Activated T-cell treated with anti-CD3 and anti-CD28 coated beads, Interleukin-2, amount 50 U/mL, for 24 hours (primary cell): Measurements from ENCODE around the gene GNE.
"Not testable (repeated sequence)": the region's sequence is repeated elsewhere in the genome, so short reads cannot be mapped to it uniquely, and the experiment has no call there.

Source experiments
- DNase-seq: peaks from one replicate; pipeline ENCODE4 v3.0.0-alpha.2; 2020
- H3K27ac Mint-ChIP-seq: 2 replicates; pipeline ENCODE4 v1.8.0; 2020; ENCODE audit warnings: mild to moderate bottlenecking, mixed read lengths
- H3K27me3 Mint-ChIP-seq: 2 replicates; pipeline ENCODE4 v1.8.0; 2020; ENCODE audit warnings: mixed read lengths
- H3K36me3 Mint-ChIP-seq: 2 replicates; pipeline ENCODE4 v1.8.0; 2020; ENCODE audit warnings: low read depth, mixed read lengths
- H3K4me1 Mint-ChIP-seq: 2 replicates; pipeline ENCODE4 v1.8.0; 2020; ENCODE audit warnings: low read depth, mixed read lengths
- H3K4me3 Mint-ChIP-seq: 2 replicates; pipeline ENCODE4 v1.8.0; 2020; ENCODE audit warnings: mild to moderate bottlenecking, moderate library complexity, mixed read lengths
- H3K9me3 Mint-ChIP-seq: 2 replicates; pipeline ENCODE4 v1.8.0; 2020; ENCODE audit warnings: mixed read lengths

The GNE gene

GRCh38 chr9:36282275-36282674 lies 24.0 kb upstream of the GNE start:
- DNase-seq, result no peak
- Mint-ChIP-seq H3K4me1 (no peaks in the 10 kb centered on the region), H3K4me3 (no peak overlapping the region), H3K9me3 (no peaks in the 10 kb centered on the region), H3K36me3 (no peaks in the 10 kb centered on the region), H3K27me3 (no peaks in the 10 kb centered on the region), H3K27ac (no peak overlapping the region)

GRCh38 chr9:36280989-36281388 lies 22.7 kb upstream of the GNE start:
- H3K27ac Mint-ChIP-seq, result no peak overlapping the region
- H3K27me3 Mint-ChIP-seq, result no peaks in the 10 kb centered on the region
- no peaks in the 10 kb centered on the region for H3K4me1 Mint-ChIP-seq
- DNase-seq, result no peak
- no peaks in the 10 kb centered on the region for H3K9me3 Mint-ChIP-seq
- no peaks in the 10 kb centered on the region for H3K36me3 Mint-ChIP-seq
- H3K4me3 Mint-ChIP-seq, result no peak overlapping the region

DNA sequence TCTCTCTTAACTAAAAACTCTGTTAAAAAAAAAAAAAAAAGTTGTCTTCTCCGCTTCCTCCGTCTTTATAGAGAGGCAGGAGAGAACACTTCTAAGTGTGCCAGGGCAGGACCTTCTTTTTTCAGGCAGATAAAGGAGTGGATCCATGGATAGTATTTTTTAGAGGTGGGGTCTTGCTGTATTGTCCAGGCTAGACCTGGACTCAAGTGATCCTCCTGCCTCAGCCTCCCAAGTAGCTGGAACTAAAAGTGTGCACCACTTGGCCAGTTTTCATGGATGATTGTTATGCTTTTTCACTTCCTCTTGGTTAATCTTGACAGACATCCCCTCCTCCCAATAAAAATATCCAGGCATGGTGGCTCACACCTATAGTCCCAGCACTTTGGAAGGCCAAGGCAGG lies 20.0 kb upstream of the GNE start:
- no peaks in the 10 kb centered on the region for H3K9me3 Mint-ChIP-seq
- no peak overlapping the region for H3K4me3 Mint-ChIP-seq
- no peak overlapping the region for H3K27ac Mint-ChIP-seq
- no peaks in the 10 kb centered on the region for H3K36me3 Mint-ChIP-seq
- no peaks in the 10 kb centered on the region for H3K27me3 Mint-ChIP-seq
- DNase-seq, result no peak
- H3K4me1 Mint-ChIP-seq, result no peaks in the 10 kb centered on the region

DNA sequence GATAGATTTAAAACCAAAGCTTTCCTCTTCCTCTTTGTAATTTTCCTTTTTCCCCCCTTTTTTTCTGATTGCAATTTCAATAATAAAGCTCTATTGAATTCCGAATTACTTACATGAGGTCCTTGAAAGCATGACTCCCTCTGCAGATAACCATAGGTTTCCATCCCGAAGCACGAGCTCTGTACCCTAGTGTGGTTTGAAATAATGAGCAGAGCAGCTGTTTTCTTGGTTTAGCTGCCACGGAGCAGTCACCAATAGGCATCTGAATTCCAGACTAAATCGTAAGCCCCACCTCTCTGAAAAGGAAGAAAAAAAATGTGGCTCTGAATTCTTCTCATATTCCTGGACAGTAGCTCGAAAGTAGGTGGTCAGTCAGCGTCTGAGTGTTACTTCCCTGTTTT lies 18.5 kb upstream of the GNE start:
- H3K27ac Mint-ChIP-seq, result no peak overlapping the region
- no peaks in the 10 kb centered on the region for H3K9me3 Mint-ChIP-seq
- no peak overlapping the region for H3K4me3 Mint-ChIP-seq
- no peak for DNase-seq
- H3K27me3 Mint-ChIP-seq, result no peaks in the 10 kb centered on the region
- H3K4me1 Mint-ChIP-seq, result no peaks in the 10 kb centered on the region
- H3K36me3 Mint-ChIP-seq, result no peaks in the 10 kb centered on the region

DNA sequence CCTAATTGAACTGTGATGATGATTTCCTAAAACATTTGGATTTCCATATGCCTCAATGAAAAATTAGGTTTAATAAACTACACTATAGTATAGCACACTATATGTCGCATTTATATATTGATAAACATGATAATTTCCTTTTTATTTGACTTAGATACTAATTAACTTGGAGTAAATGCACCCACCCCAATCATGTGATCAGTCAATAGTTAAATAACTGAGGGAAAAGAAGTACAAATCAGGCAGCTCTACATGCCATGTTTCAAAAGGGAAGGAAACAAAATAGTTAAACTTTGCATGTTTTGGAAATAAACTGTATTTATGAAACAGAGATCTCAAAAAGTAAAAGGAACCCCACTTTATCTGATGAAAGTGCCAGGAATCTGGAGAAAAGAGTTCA lies 18.0 kb upstream of the GNE start:
- no peaks in the 10 kb centered on the region for H3K9me3 Mint-ChIP-seq
- H3K27ac Mint-ChIP-seq, result no peak overlapping the region
- H3K4me1 Mint-ChIP-seq, result no peaks in the 10 kb centered on the region
- no peak for DNase-seq
- H3K36me3 Mint-ChIP-seq, result no peaks in the 10 kb centered on the region
- H3K27me3 Mint-ChIP-seq, result no peaks in the 10 kb centered on the region
- no peak overlapping the region for H3K4me3 Mint-ChIP-seq

DNA sequence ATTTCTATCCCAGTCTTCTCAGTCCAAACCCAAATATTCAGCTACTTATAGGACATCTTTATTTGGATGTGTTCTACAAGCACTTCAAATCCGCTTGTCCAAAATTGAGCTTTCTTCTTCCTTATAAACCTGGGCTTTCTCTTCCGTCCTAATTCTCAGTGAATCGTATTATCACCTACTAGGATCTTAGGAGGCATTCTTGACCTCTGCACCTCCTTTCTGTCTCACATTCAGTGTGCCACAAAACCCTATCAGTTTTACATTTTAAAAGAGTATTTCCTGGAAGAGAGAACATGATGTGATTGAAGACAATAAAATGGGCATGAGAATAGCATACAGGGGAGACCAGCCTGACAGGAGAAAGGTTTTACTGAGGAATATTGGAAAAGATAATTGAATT lies 16.8 kb upstream of the GNE start:
- H3K36me3 Mint-ChIP-seq, result no peaks in the 10 kb centered on the region
- H3K4me3 Mint-ChIP-seq, result no peak overlapping the region
- DNase-seq, result no peak
- H3K27ac Mint-ChIP-seq, result no peak overlapping the region
- H3K4me1 Mint-ChIP-seq, result no peaks in the 10 kb centered on the region
- H3K27me3 Mint-ChIP-seq, result no peaks in the 10 kb centered on the region
- no peaks in the 10 kb centered on the region for H3K9me3 Mint-ChIP-seq

DNA sequence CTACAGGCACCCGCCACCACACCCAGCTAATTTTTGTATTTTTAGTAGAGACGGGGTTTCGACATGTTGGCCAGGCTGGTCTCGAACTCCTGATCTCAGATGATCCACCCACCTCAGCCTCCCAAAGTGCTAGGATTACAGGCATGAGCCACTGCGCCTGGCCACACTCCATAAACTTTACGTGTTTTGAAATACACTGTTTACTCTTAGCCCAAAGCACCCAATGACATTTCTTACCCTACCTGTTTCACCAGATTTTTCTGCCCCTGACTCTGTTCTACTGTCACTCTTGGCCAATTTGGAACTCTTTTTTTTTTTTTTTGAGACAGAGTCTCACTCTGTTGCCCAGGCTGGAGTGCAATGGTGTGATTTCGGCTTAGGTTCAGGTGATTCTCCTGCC lies 15.1 kb upstream of the GNE start:
- not testable (repeated sequence) for H3K27ac Mint-ChIP-seq, H3K4me1 Mint-ChIP-seq, H3K4me3 Mint-ChIP-seq, H3K9me3 Mint-ChIP-seq, H3K36me3 Mint-ChIP-seq, DNase-seq, H3K27me3 Mint-ChIP-seq

GRCh38 chr9:36268007-36268427 lies 9.8 kb upstream of the GNE start:
- no peak for DNase-seq
- Mint-ChIP-seq H3K27ac (no peak overlapping the region), H3K4me1 (no peaks in the 10 kb centered on the region), H3K9me3 (no peaks in the 10 kb centered on the region), H3K27me3 (no peaks in the 10 kb centered on the region), H3K36me3 (no peaks in the 10 kb centered on the region), H3K4me3 (no peak overlapping the region)

DNA sequence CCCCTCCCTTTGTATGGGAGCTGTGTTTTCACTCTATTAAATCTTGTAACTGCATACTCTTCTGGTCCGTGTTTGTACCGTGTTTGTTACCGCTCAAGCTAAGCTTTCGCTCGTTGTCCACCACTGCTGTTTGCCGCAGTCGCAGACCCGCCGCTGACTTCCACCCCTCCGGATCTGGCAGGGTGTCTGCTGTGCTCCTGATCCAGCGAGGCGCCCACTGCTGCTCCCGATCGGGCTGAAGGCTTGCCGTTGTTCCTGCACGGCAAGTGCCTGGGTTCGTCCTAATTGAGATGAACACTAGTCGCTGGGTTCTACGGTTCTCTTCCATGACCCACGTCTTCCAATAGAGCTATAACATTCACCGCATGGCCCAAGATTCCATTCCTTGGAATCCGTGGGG lies 6.6 kb upstream of the GNE start:
- Mint-ChIP-seq H3K9me3 (no peaks in the 10 kb centered on the region), H3K27me3 (no peaks in the 10 kb centered on the region), H3K27ac (no peak overlapping the region), H3K36me3 (no peaks in the 10 kb centered on the region), H3K4me1 (no peaks in the 10 kb centered on the region), H3K4me3 (no peak overlapping the region)
- DNase-seq, result no peak

GRCh38 chr9:36263683-36264082 lies 5.4 kb upstream of the GNE start:
- Mint-ChIP-seq H3K4me3 (no peak overlapping the region), H3K4me1 (peaks cover under 1% of the 10 kb centered on the region), H3K27ac (no peak overlapping the region), H3K27me3 (no peaks in the 10 kb centered on the region), H3K9me3 (no peaks in the 10 kb centered on the region), H3K36me3 (peaks cover under 1% of the 10 kb centered on the region)
- no peak for DNase-seq

GRCh38 chr9:36258996-36259533 lies 817 bp upstream of the GNE start:
- Mint-ChIP-seq H3K9me3 (no peaks in the 10 kb centered on the region), H3K36me3 (peaks cover 8% of the 10 kb centered on the region), H3K4me1 (peaks cover 18% of the 10 kb centered on the region), H3K4me3 (peak overlapping the region; percentile 87), H3K27me3 (no peaks in the 10 kb centered on the region), H3K27ac (peak overlapping the region; percentile 91)
- DNase-seq, result no peak

- H3K4me3 Mint-ChIP-seq, result no peak overlapping the region
- H3K27ac Mint-ChIP-seq, result peak overlapping the region; percentile 10
- DNase-seq, result no peak
- H3K4me1 Mint-ChIP-seq, result peaks cover 26% of the 10 kb centered on the region
- H3K36me3 Mint-ChIP-seq, result peaks cover 33% of the 10 kb centered on the region
- H3K9me3 Mint-ChIP-seq, result no peaks in the 10 kb centered on the region
- no peaks in the 10 kb centered on the region for H3K27me3 Mint-ChIP-seq
These were observed 6.8 kb downstream of the GNE start for GRCh38 chr9:36251428-36251827.

GRCh38 chr9:36250079-36250478 lies 8.2 kb downstream of the GNE start:
- peaks cover 22% of the 10 kb centered on the region for H3K4me1 Mint-ChIP-seq
- H3K36me3 Mint-ChIP-seq, result peaks cover 42% of the 10 kb centered on the region
- H3K27me3 Mint-ChIP-seq, result no peaks in the 10 kb centered on the region
- DNase-seq, result no peak
- H3K4me3 Mint-ChIP-seq, result no peak overlapping the region
- no peaks in the 10 kb centered on the region for H3K9me3 Mint-ChIP-seq
- H3K27ac Mint-ChIP-seq, result no peak overlapping the region

DNA sequence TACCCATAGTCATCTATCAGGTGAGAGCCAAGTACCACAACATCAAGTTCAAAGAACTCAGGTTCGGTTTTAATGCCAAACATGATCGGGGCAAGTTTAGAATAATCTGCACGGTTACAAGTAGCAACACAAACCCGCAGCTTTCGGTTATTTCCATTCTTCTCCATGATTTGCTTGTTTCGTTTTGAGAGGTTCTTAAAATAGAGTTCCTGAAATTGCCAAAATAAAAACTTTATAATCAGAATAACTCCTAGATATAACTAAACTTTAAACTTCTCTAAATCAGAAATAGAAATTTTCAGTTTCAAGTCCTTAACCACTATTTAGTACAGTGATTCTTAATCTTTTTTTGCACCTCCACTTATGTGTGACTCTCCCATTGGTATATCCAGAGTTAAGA lies 9.1 kb downstream of the GNE start:
- Mint-ChIP-seq H3K36me3 (peaks cover 44% of the 10 kb centered on the region), H3K27me3 (no peaks in the 10 kb centered on the region), H3K4me3 (no peak overlapping the region), H3K4me1 (peaks cover 22% of the 10 kb centered on the region), H3K27ac (no peak overlapping the region), H3K9me3 (no peaks in the 10 kb centered on the region)
- no peak for DNase-seq

GRCh38 chr9:36248061-36248460 lies 10.2 kb downstream of the GNE start:
- not testable (repeated sequence) for H3K4me3 Mint-ChIP-seq, H3K27ac Mint-ChIP-seq, H3K9me3 Mint-ChIP-seq, DNase-seq, H3K27me3 Mint-ChIP-seq
- H3K4me1 Mint-ChIP-seq, result peaks cover 22% of the 10 kb centered on the region
- peaks cover 53% of the 10 kb centered on the region for H3K36me3 Mint-ChIP-seq

DNA sequence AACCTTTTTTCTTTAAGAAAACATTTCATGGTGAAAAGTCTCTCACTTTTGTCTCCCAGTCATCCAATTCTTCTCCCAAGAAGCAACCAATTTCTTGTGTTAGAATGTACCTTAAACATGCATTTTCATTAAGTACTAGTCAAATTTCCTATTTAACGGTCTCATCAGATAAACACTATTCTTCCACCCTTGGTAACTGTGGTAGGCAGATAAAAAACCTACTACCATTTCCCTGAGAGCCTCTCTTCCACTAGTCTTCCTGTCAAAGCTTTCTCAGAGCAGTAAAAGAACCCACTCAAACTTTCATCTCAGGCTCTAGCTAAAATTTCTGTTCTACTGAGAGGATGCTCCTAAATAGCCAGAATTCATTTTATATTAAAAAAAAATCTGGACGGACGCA lies 10.9 kb downstream of the GNE start:
- H3K4me3 Mint-ChIP-seq, result no peak overlapping the region
- no peaks in the 10 kb centered on the region for H3K27me3 Mint-ChIP-seq
- peaks cover 58% of the 10 kb centered on the region for H3K36me3 Mint-ChIP-seq
- peaks cover 22% of the 10 kb centered on the region for H3K4me1 Mint-ChIP-seq
- DNase-seq, result no peak
- H3K9me3 Mint-ChIP-seq, result no peaks in the 10 kb centered on the region
- no peak overlapping the region for H3K27ac Mint-ChIP-seq
